Measurements from ENCODE around the gene TFDP2.

DNA sequence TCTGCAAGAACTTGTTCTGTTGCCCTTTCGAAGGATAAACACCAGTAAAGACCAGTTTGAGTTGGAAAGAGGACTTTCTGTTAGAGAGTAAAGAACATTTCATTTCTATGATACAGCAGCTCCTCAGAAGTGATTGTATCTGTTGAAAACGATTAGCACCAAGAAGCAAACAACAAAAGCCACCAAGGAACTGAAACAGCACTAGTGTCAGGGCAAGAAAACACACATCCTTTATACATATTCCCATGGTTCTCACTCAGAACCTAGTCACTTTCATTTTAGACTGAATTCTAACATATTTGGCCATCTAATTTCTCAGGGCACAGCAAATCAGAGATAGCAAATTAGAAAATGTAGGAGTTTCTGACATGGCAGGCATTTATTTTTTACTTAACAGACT is 156.8 kb downstream of the TFDP2 start:
- TF ChIP-seq, protein P1, sequence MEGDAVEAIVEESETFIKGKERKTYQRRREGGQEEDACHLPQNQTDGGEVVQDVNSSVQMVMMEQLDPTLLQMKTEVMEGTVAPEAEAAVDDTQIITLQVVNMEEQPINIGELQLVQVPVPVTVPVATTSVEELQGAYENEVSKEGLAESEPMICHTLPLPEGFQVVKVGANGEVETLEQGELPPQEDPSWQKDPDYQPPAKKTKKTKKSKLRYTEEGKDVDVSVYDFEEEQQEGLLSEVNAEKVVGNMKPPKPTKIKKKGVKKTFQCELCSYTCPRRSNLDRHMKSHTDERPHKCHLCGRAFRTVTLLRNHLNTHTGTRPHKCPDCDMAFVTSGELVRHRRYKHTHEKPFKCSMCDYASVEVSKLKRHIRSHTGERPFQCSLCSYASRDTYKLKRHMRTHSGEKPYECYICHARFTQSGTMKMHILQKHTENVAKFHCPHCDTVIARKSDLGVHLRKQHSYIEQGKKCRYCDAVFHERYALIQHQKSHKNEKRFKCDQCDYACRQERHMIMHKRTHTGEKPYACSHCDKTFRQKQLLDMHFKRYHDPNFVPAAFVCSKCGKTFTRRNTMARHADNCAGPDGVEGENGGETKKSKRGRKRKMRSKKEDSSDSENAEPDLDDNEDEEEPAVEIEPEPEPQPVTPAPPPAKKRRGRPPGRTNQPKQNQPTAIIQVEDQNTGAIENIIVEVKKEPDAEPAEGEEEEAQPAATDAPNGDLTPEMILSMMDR (IDR thresholded peaks at IDR 0.05), result no peak
- no peak for TF ChIP-seq POLR2A (IDR thresholded peaks at IDR 0.05)
